Adrenal gland (tissue), 12 donors: ENCODE results near the gene AZI2. TPM values are rescaled to one million over a fixed set of nuclear protein-coding genes. Genes with fewer than 3 reads are reported as not detected.

Experiments used
- DNase-seq, 7 donors: peaks; one replicate each; pipeline ENCODE4 v3.0.0-alpha.2; 2019 to 2020
- H3K27ac ChIP-seq, 5 donors: fragments of 200-600 bp; sonication (generic) in 4 of 5; 1 replicate in 3 of 5; 2 replicates in 2 of 5; pipeline versions ENCODE4 v1.5.1 to v1.8.0; 2016 to 2020; ENCODE audit warnings: mild to moderate bottlenecking in 1 of 5
- H3K27me3 ChIP-seq: fragments of 200-600 bp; 2 replicates; pipeline ENCODE4 v1.8.0; 2021
- H3K36me3 ChIP-seq, 2 donors: fragments of 200-600 bp; replicated peaks in 1 of 2; 1 replicate in 1 of 2; 2 replicates in 1 of 2; pipeline versions ENCODE4 v1.5.1 to v1.8.0; 2018 to 2022
- H3K4me1 ChIP-seq, 2 donors: fragments of 200-600 bp; replicated peaks in 1 of 2; 1 replicate in 1 of 2; 2 replicates in 1 of 2; pipeline versions ENCODE4 v1.5.1 to v1.8.0; 2018 to 2021
- H3K4me3 ChIP-seq, 4 donors: fragments of 200-600 bp; sonication (generic) in 3 of 4; one replicate each; pipeline ENCODE4 v1.5.1; 2016 to 2018
- H3K9me3 ChIP-seq, 3 donors: fragments of 200-600 bp; sonication (generic) in 1 of 3; replicated peaks in 1 of 3; 1 replicate in 2 of 3; 2 replicates in 1 of 3; pipeline versions ENCODE4 v1.5.1 to v1.8.0; 2016 to 2021
- POLR2A ChIP-seq, 2 donors: fragments of 450-650 bp; IDR thresholded peaks; one replicate each; pipeline ENCODE4 v1.6.1; 2017; ENCODE audit warnings: antibody characterized with exemption in 2 of 2, mild to moderate bottlenecking in 2 of 2, moderate library complexity in 1 of 2
- WGBS, 4 donors: extraction: QIAGEN DNeasy Blood & Tissue Kit in 2 of 4; methylation state at CpG; one replicate each; pipeline versions ENCODE4 v1.1.5 to v1.1.7; 2013 to 2017; 5-methylcytosine and 5-hydroxymethylcytosine counted together
- intact Hi-C, 2 donors: fragments of 100-400 bp; cut with DNase I; formaldehyde crosslinking; loops; one replicate each; pipeline versions ENCODE4 v1.14.1 to v1.15.0; 2022 to 2023
- polyA plus RNA-seq, 3 donors: library from polyadenylated mRNA; stranded (reverse); fragments of 200-250 nt in 2 of 3; fragments of 350-450 nt in 1 of 3; fragmentation: Illumina TruSeq in 1 of 3; extraction: RNeasy Lipid Tissue Mini Kit (QIAGEN cat#74804) in 1 of 3; gene quantifications; one replicate each; pipeline ENCODE4 v1.2.3, GENCODE V29; 2013 to 2014
- total RNA-seq, 9 donors: library from RNA; depleted of rRNA in 4 of 9; stranded (reverse); fragments of >200 nt in 4 of 9; fragments of 120-200 nt in 1 of 9; fragmentation: NEBNext Ultra II Directional in 1 of 9; extraction: Animal tissue kit (Norgen Biotek cat#: 25700) in 1 of 9; gene quantifications; one replicate each; pipeline versions ENCODE4 v1.1.0 to v1.2.4, GENCODE V29; 2013 to 2023
- TF ChIP-seq, protein P1 (sequence below), 6 experiments: fragments of 450-650 bp in 4 of 6; fragments of 200-600 bp in 2 of 6; sonication (generic) in 1 of 6; IDR thresholded peaks; 1 replicate in 5 of 6; 2 replicates in 1 of 6; pipeline versions ENCODE4 v1.5.1 to v1.8.0; 2016 to 2021; ENCODE audit warnings: antibody characterized with exemption in 6 of 6, mild to moderate bottlenecking in 2 of 6, moderate library complexity in 1 of 6
- donor health status: healthy with polysubstance abuse.
- donor health status: Bipolar disorder and iron deficiency.
- donor health status: DM: yes; HTN: yes; CAD: no.
- donor health status: DM: no; HTN: no; CAD: no.
- donor health status: DM: no; HTN: no; CAD: no.
- donor health status: DM: yes; HTN: yes; CAD: no.

AZI2 gene
- total and polyA plus RNA-seq, 12 donors: 25.4 to 124 (median 52.7) TPM

DNA sequence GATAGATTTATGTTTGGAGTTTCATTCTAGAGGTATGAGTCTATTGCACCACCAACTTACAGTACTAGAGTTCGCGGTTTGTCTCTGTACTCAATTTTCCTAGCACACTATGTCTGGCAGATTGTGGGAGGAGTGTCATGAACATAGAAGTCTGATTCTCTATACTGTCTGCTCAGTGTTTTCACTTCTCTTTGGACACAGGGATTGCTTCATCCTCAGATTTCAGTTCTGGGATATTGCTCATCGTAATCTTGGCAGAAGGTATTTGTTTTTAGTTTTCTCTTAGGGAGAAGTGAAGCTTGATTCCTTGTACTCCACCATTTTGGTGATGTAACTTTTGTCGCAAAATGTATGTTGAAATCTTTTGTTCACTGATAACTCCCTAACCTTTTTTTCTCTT, 27.8 kb upstream of the AZI2 start:
- DNase-seq: peak in 3 of 7 donors; percentile 8 to 40 (median 31)
- WGBS, 4 donors: 59 to 72% (median 65%) methylated on average over 4 of the region's 4 CpGs
- no peak for TF ChIP-seq POLR2A (IDR thresholded peaks at IDR 0.05)
- TF ChIP-seq, protein P1, sequence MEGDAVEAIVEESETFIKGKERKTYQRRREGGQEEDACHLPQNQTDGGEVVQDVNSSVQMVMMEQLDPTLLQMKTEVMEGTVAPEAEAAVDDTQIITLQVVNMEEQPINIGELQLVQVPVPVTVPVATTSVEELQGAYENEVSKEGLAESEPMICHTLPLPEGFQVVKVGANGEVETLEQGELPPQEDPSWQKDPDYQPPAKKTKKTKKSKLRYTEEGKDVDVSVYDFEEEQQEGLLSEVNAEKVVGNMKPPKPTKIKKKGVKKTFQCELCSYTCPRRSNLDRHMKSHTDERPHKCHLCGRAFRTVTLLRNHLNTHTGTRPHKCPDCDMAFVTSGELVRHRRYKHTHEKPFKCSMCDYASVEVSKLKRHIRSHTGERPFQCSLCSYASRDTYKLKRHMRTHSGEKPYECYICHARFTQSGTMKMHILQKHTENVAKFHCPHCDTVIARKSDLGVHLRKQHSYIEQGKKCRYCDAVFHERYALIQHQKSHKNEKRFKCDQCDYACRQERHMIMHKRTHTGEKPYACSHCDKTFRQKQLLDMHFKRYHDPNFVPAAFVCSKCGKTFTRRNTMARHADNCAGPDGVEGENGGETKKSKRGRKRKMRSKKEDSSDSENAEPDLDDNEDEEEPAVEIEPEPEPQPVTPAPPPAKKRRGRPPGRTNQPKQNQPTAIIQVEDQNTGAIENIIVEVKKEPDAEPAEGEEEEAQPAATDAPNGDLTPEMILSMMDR (IDR thresholded peaks at IDR 0.05): no peak
- Histone ChIP-seq H3K36me3 (no peaks in the 10 kb centered on the region), H3K9me3 (no peaks in the 10 kb centered on the region), H3K27ac (no peak overlapping the region), H3K4me1 (no peaks in the 10 kb centered on the region), H3K4me3 (no peak overlapping the region), H3K27me3 (no peaks in the 10 kb centered on the region)
- intact Hi-C loops: no loop called here

DNA sequence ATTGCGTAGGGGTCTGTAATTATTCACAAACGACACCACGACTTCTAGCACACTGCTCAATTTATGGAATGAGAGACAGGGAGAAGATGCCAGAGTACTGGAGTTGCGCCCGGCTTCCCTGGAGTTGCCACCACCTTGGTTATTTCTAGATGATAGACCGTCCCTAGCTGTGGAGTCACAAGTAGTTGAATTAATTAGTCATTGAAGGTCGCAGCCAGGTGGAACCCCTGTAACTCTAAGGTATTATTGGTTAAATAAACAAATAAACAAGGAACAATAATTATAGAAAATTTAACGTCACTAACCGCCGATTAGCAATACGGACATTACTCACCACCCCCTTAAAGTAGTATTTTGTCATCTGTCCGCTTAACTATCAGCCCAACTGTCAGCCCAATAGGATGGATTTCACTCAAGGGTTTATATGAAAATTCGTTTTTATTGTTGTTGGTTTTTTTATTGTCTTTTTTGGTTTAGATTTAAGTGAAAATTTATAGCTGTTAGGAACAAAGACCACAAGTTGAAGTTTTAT, 911 bp upstream of the AZI2 start:
- Histone ChIP-seq H3K4me3 (peak overlapping the region; percentile 68 to 96 (median 80)), H3K27me3 (no peaks in the 10 kb centered on the region), H3K36me3 (no peaks in the 10 kb centered on the region), H3K27ac (peak overlapping the region; percentile 96 to 100 (median 100)), H3K4me1 (peaks cover 0 to 43% of the 10 kb centered on the region in 2 donors), H3K9me3 (peaks cover 0 to 18% (median 10%) of the 10 kb centered on the region in 3 donors)
- intact Hi-C loops: no loop called here
- DNase-seq: no peak
- 12 to 26% (median 18%) methylated on average over 13 of the region's 13 CpGs for WGBS, 4 donors
- TF ChIP-seq, protein P1 (IDR thresholded peaks at IDR 0.05): peak in 1 of 6 experiments; percentile 21
- TF ChIP-seq POLR2A (IDR thresholded peaks at IDR 0.05): no peak

DNA sequence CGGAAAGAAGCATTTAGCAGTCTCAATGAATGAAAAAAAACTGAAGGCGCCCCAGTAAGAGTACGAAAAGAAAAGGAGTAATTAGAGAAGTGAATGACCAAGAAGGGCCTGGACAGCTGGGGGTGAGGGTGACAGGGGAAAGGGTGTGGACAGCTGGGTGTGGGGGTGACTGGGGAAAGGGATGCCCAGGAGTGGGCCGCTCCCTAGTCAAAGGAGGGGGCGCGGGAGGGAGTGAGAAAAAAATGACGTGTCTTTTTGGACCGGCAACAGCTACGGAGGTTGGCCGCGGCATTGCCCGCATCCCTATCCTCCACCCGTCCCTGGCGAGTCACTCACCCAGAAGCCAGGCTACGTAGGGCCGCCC, 377 bp downstream of the AZI2 start:
- H3K4me3 ChIP-seq: peak overlapping the region; percentile 68 to 96 (median 80)
- H3K27ac ChIP-seq: peak overlapping the region; percentile 96 to 100 (median 100)
- intact Hi-C loops: no loop called here
- DNase-seq: peak in 3 of 7 donors; percentile 96 to 97 (median 96)
- peaks cover 0 to 55% of the 10 kb centered on the region in 2 donors for H3K4me1 ChIP-seq
- WGBS, 4 donors: 0 to 2% (median 1%) methylated on average over 12 to 16 of the region's 16 CpGs
- H3K9me3 ChIP-seq: peaks cover 0 to 16% (median 10%) of the 10 kb centered on the region in 3 donors
- TF ChIP-seq, protein P1 (IDR thresholded peaks at IDR 0.05): no peak
- peak in 1 of 2 donors; percentile 68 for TF ChIP-seq POLR2A (IDR thresholded peaks at IDR 0.05)
- H3K36me3 ChIP-seq: no peaks in the 10 kb centered on the region
- H3K27me3 ChIP-seq: no peaks in the 10 kb centered on the region

- no peak for TF ChIP-seq POLR2A (IDR thresholded peaks at IDR 0.05)
- TF ChIP-seq, protein P1 (IDR thresholded peaks at IDR 0.05): no peak
- Histone ChIP-seq H3K27ac (peak overlapping the region; percentile 96 to 100 (median 100)), H3K4me1 (peaks cover 0 to 60% of the 10 kb centered on the region in 2 donors), H3K36me3 (no peaks in the 10 kb centered on the region), H3K27me3 (no peaks in the 10 kb centered on the region), H3K9me3 (peaks cover 0 to 10% (median 10%) of the 10 kb centered on the region in 3 donors), H3K4me3 (peak overlapping the region in 3 of 4 donors; percentile 68 to 88 (median 72))
- intact Hi-C loops: no loop called here
- WGBS, 4 donors: 16 to 23% (median 17%) methylated on average over 16 of the region's 16 CpGs
- DNase-seq: peak in 3 of 7 donors; percentile 2 to 14 (median 13)
Observed at GRCh38 chr3:28347374-28348264, 1.0 kb downstream of the AZI2 start.
